Measurements from ENCODE around the gene E4F1. TPM values are rescaled to one million over a fixed set of nuclear protein-coding genes. Genes with fewer than 3 reads are reported as not detected.

E4F1 gene
- total RNA-seq, 1 donor from 2014 or later = 21.0 TPM

- TF ChIP-seq CTCF (IDR thresholded peaks at IDR 0.05) = no peak
- peak; percentile 69 for DNase-seq
- Histone ChIP-seq H3K9me3 (no peaks in the 10 kb centered on the region), H3K27ac (peak overlapping the region; percentile 91), H3K4me1 (peaks cover 20% of the 10 kb centered on the region), H3K27me3 (ENCODE audit: low read depth) (no peaks in the 10 kb centered on the region), H3K36me3 (peaks cover 12% of the 10 kb centered on the region), H3K4me3 (peak overlapping the region; percentile 99)
- peak; percentile 62 to 69 for ATAC-seq
- intact Hi-C loops (cut with DNase I) = no loop called here
Measured at GRCh38 chr16:2223942-2224486, 623 bp downstream of the E4F1 start.

- Histone ChIP-seq H3K4me3 (no peak overlapping the region), H3K9me3 (no peaks in the 10 kb centered on the region), H3K27me3 (ENCODE audit: low read depth) (no peaks in the 10 kb centered on the region), H3K36me3 (peaks cover 32% of the 10 kb centered on the region), H3K27ac (no peak overlapping the region), H3K4me1 (peaks cover 20% of the 10 kb centered on the region)
- intact Hi-C loops (cut with DNase I) = no loop called here
- TF ChIP-seq CTCF (IDR thresholded peaks at IDR 0.05) = no peak
- ATAC-seq (no peak), DNase-seq (no peak)
Measured at GRCh38 chr16:2226245-2226793, 2.9 kb downstream of the E4F1 start.

- ATAC-seq (no peak), DNase-seq (no peak)
- intact Hi-C loops (cut with DNase I) = no loop called here
- Histone ChIP-seq H3K27ac (no peak overlapping the region), H3K36me3 (peaks cover 38% of the 10 kb centered on the region), H3K4me1 (peaks cover 20% of the 10 kb centered on the region), H3K4me3 (no peak overlapping the region), H3K9me3 (no peaks in the 10 kb centered on the region), H3K27me3 (ENCODE audit: low read depth) (no peaks in the 10 kb centered on the region)
- no peak for TF ChIP-seq CTCF (IDR thresholded peaks at IDR 0.05)
Measured at GRCh38 chr16:2226918-2227317, 3.5 kb downstream of the E4F1 start.

GRCh38 chr16:2228161-2228824, 4.9 kb downstream of the E4F1 start:
- Histone ChIP-seq H3K4me3 (no peak overlapping the region), H3K27ac (no peak overlapping the region), H3K36me3 (peaks cover 52% of the 10 kb centered on the region), H3K27me3 (ENCODE audit: low read depth) (no peaks in the 10 kb centered on the region), H3K4me1 (peaks cover 16% of the 10 kb centered on the region), H3K9me3 (no peaks in the 10 kb centered on the region)
- no peak for TF ChIP-seq CTCF (IDR thresholded peaks at IDR 0.05)
- DNase-seq (no peak), ATAC-seq (no peak)
- intact Hi-C loops (cut with DNase I) = no loop called here

- DNase-seq = no peak
- H3K27ac ChIP-seq = no peak overlapping the region
- no peak for TF ChIP-seq CTCF (IDR thresholded peaks at IDR 0.05)
- peaks cover 60% of the 10 kb centered on the region for H3K36me3 ChIP-seq
- no peak overlapping the region for H3K4me3 ChIP-seq
- intact Hi-C loops (cut with DNase I) = no loop called here
- H3K9me3 ChIP-seq = no peaks in the 10 kb centered on the region
- peaks cover 13% of the 10 kb centered on the region for H3K4me1 ChIP-seq
- ATAC-seq = no peak
- H3K27me3 ChIP-seq (ENCODE audit: low read depth) = no peaks in the 10 kb centered on the region
Measured at GRCh38 chr16:2229091-2229490, 5.7 kb downstream of the E4F1 start.

Measured in lower lobe of right lung (tissue), 2 donors.